HepG2 (cell line): ENCODE measurements around the gene YY1. TPM values are rescaled to one million over a fixed set of nuclear protein-coding genes. Genes with fewer than 3 reads are reported as not detected.
A peak's percentile ranks its signal among the peaks of the same experiment; 100 is the strongest.

ENCODE experiments used
- CHD4 ChIP-seq: fragments of 200-600 bp; sonication (generic); IDR thresholded peaks from 2 replicates; pipeline ENCODE4 v1.7.0; 2017; ENCODE audit warnings: mild to moderate bottlenecking, low read length, borderline replicate concordance
- CREM ChIP-seq, 2 experiments: sonication (generic) in 1 of 2; formaldehyde crosslinking in 1 of 2; IDR thresholded peaks; 2 replicates each; pipeline versions ENCODE4 v1.4.0 to v1.6.1; 2016 to 2020; ENCODE audit warnings: antibody characterized with exemption in 1 of 2, mild to moderate bottlenecking in 1 of 2, missing genetic modification reagents in 1 of 2
- CSRNP1 ChIP-seq: sonication (generic); formaldehyde crosslinking; IDR thresholded peaks from 2 replicates; pipeline ENCODE4 v1.8.1; 2023; ENCODE audit warnings: mild to moderate bottlenecking, missing genetic modification reagents
- DPF2 ChIP-seq: sonication (generic); formaldehyde crosslinking; IDR thresholded peaks from 2 replicates; pipeline ENCODE4 v1.4.0; 2020; ENCODE audit warnings: mild to moderate bottlenecking, low read depth, missing genetic modification reagents, borderline replicate concordance
- HIVEP1 ChIP-seq: sonication (generic); formaldehyde crosslinking; IDR thresholded peaks from 2 replicates; pipeline ENCODE4 v1.4.0; 2020; ENCODE audit warnings: mild to moderate bottlenecking, missing genetic modification reagents
- MIER3 ChIP-seq: IDR thresholded peaks from 2 replicates; pipeline ENCODE4 v1.6.1; 2016; ENCODE audit warnings: missing compliant biosample characterization, borderline replicate concordance
- RFX5 ChIP-seq: IDR thresholded peaks from 2 replicates; pipeline ENCODE4 v1.6.1; 2011; ENCODE audit warnings: low read depth, low read length, improper control_type of control experiment
- SMC3 ChIP-seq: IDR thresholded peaks from 2 replicates; pipeline ENCODE4 v1.6.1; 2011; ENCODE audit warnings: low read length, improper control_type of control experiment
- SNRNP70 ChIP-seq: fragments of 200-400 bp; formaldehyde crosslinking; IDR thresholded peaks from 2 replicates; pipeline ENCODE4 v1.6.1; 2017; ENCODE audit warnings: mild to moderate bottlenecking, low read depth, low read length, moderate library complexity
- U2AF2 ChIP-seq: fragments of 200-400 bp; formaldehyde crosslinking; IDR thresholded peaks from 2 replicates; pipeline ENCODE4 v1.6.1; 2017; ENCODE audit warnings: low read depth, mild to moderate bottlenecking, low read length
- ZFP36 ChIP-seq: fragments of 150-350 bp; IDR thresholded peaks from 2 replicates; pipeline ENCODE4 v1.6.1; 2018; ENCODE audit warnings: borderline replicate concordance, low read length, low read depth; ENCODE audit not compliant: partially characterized antibody
- ZFX ChIP-seq: sonication (generic); formaldehyde crosslinking; IDR thresholded peaks from 2 replicates; pipeline ENCODE4 v1.4.0; 2020; ENCODE audit warnings: mild to moderate bottlenecking, low read depth, missing genetic modification reagents, moderate library complexity
- ZNF564 ChIP-seq: sonication (generic); formaldehyde crosslinking; IDR thresholded peaks from 2 replicates; pipeline ENCODE4 v1.8.1; 2023; ENCODE audit warnings: mild to moderate bottlenecking, missing genetic modification reagents
- polyA plus RNA-seq, 8 experiments: library from polyadenylated mRNA; depleted of rRNA in 3 of 8; stranded (reverse) in 7 of 8; unstranded in 1 of 8; fragments of >200 nt; fragmentation: Illumina TruSeq in 4 of 8; extraction: Trizol in 4 of 8; gene quantifications; 2 replicates each; pipeline versions ENCODE4 v1.2.1 to v1.2.3, GENCODE V29; 2011 to 2016; ENCODE audit warnings: low read depth in 4 of 8, missing spikeins in 1 of 8, mixed read lengths in 1 of 8; ENCODE audit not compliant: insufficient read depth in 1 of 8
- total RNA-seq, 5 experiments: library from RNA; depleted of rRNA; stranded (reverse); fragments of >200 nt; fragmentation: Illumina TruSeq; extraction: Trizol; gene quantifications; 2 replicates each; pipeline ENCODE4 v1.2.3, GENCODE V29; 2016; ENCODE audit warnings: low read depth in 1 of 5
- TF ChIP-seq, protein P1 (sequence below): sonication (generic); formaldehyde crosslinking; IDR thresholded peaks from 2 replicates; pipeline ENCODE4 v1.4.0; 2020; ENCODE audit warnings: missing genetic modification reagents, borderline replicate concordance
- TF ChIP-seq, protein P2 (sequence below): sonication (generic); formaldehyde crosslinking; IDR thresholded peaks from 2 replicates; pipeline ENCODE4 v1.5.0; 2020; ENCODE audit warnings: mild to moderate bottlenecking, missing genetic modification reagents
- TF ChIP-seq, protein P3 (sequence below): sonication (generic); formaldehyde crosslinking; IDR thresholded peaks from 2 replicates; pipeline ENCODE4 v1.5.0; 2020; ENCODE audit warnings: mild to moderate bottlenecking, missing genetic modification reagents
- TF ChIP-seq, protein P4 (sequence below): sonication (generic); formaldehyde crosslinking; IDR thresholded peaks from 2 replicates; pipeline ENCODE4 v1.4.0; 2020; ENCODE audit warnings: mild to moderate bottlenecking, missing genetic modification reagents

YY1 gene
- total and polyA plus RNA-seq, 2 of the 13 experiments (the other 11 are each of a cell fraction or from before 2014, with no cell fraction given): 29.4 to 68.1 TPM

DNA sequence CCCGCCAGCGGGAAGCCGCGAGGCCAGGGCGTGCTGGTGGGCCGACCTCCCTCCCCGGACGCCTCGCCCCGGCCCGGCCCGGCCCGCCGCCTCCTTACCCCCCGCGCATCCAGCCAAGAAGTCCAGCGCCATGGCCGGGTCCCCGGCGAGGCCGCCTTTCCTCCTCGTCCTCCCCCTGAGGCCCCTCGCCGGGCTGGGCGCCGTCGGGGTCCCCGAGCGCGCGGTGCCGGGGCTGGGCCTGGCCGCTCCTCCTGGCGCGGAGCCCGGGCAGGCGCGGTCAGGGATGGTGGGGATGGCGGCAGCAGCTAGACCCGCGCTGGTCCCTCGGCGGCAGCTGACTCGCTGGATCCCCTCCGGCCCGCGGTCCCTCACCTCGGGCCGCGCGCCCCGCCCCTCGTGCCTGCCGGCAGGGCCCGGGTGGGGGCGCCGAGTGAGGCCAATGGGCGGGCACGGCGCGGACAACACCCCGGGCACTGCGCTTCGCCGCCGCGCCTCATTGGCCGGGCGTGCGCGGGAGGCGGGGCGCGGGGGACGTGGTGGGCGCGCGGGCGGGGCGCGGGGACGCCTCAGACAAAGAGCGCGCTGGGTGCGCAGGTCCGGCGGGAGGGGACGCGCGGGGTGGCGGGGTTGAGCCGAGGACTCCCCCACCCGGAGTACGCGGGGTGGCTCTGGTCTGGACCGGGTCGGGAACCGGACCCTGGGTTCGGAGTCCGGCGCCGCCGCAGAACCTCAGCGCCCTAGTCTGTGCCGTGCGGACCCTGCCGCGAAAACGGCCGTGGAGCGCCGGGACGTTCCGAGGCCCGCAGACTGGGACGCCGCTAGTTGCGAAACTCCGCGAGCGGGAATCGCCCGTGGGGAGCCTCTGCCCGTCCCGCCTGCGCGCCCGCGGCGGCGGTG lies 67.4 kb downstream of the YY1 start, which contains the start of gene SLC25A29 (continued):
- no peak for TF ChIP-seq SMC3
- no peak for TF ChIP-seq HIVEP1 (CRISPR knock-in tag)
- no peak for TF ChIP-seq RFX5
- 0 out of 2 replicates have a peak, but pooled peaks have one; percentile 34 for TF ChIP-seq CSRNP1
- no peak for TF ChIP-seq MIER3 (CRISPR knock-in tag)
- TF ChIP-seq, protein P1, sequence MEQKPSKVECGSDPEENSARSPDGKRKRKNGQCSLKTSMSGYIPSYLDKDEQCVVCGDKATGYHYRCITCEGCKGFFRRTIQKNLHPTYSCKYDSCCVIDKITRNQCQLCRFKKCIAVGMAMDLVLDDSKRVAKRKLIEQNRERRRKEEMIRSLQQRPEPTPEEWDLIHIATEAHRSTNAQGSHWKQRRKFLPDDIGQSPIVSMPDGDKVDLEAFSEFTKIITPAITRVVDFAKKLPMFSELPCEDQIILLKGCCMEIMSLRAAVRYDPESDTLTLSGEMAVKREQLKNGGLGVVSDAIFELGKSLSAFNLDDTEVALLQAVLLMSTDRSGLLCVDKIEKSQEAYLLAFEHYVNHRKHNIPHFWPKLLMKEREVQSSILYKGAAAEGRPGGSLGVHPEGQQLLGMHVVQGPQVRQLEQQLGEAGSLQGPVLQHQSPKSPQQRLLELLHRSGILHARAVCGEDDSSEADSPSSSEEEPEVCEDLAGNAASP: no peak
- TF ChIP-seq ZFP36: no peak
- TF ChIP-seq, protein P2, sequence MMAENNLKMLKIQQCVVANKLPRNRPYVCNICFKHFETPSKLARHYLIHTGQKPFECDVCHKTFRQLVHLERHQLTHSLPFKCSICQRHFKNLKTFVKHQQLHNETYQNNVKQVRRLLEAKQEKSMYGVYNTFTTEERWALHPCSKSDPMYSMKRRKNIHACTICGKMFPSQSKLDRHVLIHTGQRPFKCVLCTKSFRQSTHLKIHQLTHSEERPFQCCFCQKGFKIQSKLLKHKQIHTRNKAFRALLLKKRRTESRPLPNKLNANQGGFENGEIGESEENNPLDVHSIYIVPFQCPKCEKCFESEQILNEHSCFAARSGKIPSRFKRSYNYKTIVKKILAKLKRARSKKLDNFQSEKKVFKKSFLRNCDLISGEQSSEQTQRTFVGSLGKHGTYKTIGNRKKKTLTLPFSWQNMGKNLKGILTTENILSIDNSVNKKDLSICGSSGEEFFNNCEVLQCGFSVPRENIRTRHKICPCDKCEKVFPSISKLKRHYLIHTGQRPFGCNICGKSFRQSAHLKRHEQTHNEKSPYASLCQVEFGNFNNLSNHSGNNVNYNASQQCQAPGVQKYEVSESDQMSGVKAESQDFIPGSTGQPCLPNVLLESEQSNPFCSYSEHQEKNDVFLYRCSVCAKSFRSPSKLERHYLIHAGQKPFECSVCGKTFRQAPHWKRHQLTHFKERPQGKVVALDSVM (CRISPR knock-in tag): no peak
- TF ChIP-seq, protein P3, sequence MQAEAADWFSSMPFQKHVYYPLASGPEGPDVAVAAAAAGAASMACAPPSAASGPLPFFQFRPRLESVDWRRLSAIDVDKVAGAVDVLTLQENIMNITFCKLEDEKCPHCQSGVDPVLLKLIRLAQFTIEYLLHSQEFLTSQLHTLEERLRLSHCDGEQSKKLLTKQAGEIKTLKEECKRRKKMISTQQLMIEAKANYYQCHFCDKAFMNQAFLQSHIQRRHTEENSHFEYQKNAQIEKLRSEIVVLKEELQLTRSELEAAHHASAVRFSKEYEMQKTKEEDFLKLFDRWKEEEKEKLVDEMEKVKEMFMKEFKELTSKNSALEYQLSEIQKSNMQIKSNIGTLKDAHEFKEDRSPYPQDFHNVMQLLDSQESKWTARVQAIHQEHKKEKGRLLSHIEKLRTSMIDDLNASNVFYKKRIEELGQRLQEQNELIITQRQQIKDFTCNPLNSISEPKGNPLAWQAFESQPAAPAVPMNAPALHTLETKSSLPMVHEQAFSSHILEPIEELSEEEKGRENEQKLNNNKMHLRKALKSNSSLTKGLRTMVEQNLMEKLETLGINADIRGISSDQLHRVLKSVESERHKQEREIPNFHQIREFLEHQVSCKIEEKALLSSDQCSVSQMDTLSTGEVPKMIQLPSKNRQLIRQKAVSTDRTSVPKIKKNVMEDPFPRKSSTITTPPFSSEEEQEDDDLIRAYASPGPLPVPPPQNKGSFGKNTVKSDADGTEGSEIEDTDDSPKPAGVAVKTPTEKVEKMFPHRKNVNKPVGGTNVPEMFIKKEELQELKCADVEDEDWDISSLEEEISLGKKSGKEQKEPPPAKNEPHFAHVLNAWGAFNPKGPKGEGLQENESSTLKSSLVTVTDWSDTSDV (CRISPR knock-in tag): 0 out of 2 replicates have a peak, but pooled peaks have one; percentile 11
- TF ChIP-seq, protein P4, sequence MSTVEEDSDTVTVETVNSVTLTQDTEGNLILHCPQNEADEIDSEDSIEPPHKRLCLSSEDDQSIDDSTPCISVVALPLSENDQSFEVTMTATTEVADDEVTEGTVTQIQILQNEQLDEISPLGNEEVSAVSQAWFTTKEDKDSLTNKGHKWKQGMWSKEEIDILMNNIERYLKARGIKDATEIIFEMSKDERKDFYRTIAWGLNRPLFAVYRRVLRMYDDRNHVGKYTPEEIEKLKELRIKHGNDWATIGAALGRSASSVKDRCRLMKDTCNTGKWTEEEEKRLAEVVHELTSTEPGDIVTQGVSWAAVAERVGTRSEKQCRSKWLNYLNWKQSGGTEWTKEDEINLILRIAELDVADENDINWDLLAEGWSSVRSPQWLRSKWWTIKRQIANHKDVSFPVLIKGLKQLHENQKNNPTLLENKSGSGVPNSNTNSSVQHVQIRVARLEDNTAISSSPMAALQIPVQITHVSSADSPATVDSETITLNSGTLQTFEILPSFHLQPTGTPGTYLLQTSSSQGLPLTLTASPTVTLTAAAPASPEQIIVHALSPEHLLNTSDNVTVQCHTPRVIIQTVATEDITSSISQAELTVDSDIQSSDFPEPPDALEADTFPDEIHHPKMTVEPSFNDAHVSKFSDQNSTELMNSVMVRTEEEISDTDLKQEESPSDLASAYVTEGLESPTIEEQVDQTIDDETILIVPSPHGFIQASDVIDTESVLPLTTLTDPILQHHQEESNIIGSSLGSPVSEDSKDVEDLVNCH (CRISPR knock-in tag): no peak
- no peak for TF ChIP-seq CHD4
- TF ChIP-seq ZNF564: peak; percentile 50; the same call in 1 of the 2 replicates
- no peak for TF ChIP-seq U2AF2
- TF ChIP-seq ZFX (CRISPR knock-in tag): peak; percentile 65
- TF ChIP-seq SNRNP70: no peak
- TF ChIP-seq CREM (IDR thresholded peaks at IDR 0.05): no peak
- TF ChIP-seq CREM (CRISPR knock-in tag; IDR thresholded peaks at IDR 0.05): no peak
- TF ChIP-seq DPF2 (CRISPR knock-in tag): no peak
